ENCODE results near the gene NPHP1.
"Not testable (repeated sequence)": the region's sequence is repeated elsewhere in the genome, so short reads cannot be mapped to it uniquely, and the experiment has no call there.

The NPHP1 gene

DNA sequence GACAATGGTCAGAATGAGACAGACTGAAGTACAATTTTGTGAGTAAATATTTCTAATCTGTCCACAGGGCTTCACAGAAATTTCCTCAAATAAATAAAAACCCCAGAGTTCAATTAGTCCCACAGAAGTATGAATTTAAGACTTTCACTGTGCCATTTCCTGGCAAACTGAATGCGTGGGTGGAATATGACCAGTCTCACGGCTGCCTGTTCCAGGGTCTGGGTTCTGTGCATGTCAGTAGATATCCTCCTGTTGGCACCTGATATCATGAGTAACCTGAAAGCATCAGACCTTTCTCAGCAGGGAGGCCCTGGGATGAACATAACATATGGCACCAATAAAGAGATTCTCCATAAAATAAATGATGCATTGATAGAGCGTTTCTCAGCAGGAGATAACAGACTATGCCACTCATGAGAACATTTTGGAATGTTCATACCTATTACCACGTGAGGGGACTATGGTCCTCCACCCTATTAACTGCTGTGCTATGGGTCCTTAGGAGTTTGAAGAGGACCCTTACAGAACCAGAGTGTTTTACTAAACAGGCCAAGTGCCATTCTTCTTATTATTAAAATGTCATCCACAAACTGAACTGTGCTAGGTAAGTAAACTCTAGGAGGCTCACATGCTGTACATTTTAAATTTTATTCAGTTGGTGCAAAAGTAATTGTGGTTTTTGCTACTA, 78.6 kb downstream of the NPHP1 start:
- no peak for DNase-seq

DNA sequence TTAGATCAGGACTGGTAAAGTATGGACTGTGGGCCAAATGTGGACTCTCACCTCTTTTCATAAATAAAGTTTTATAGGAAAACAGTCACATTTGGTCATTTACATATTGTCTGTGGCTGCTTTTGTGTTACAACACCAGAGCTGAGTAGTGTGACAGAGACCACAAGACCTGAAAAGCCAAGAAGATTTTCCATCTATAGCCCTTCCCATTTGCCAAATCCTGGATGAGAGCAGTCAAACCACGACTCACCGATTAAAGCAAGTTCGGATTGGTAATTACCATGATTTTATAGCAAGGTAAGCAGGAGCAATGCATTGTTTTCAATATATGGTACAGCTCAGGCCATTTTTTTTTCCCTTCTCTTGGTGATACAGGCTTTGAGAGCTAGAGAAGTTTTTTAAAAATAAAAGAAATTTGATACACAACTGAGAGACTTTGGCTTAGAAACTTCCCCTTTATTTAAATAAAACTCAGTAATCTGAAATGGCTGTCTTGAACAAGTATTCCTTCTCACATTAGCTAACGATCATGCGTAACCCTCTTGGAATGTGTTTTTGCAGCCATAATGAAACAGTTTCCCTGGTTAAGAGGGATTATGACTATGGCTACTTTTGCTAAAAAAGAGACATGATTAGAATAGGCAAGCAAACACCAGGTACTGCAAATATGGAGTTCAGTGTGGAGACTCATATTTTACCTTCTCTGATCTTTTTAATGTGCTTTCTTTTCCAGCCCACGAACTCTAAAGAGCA, 79.7 kb downstream of the NPHP1 start:
- DNase-seq, result no peak

DNA sequence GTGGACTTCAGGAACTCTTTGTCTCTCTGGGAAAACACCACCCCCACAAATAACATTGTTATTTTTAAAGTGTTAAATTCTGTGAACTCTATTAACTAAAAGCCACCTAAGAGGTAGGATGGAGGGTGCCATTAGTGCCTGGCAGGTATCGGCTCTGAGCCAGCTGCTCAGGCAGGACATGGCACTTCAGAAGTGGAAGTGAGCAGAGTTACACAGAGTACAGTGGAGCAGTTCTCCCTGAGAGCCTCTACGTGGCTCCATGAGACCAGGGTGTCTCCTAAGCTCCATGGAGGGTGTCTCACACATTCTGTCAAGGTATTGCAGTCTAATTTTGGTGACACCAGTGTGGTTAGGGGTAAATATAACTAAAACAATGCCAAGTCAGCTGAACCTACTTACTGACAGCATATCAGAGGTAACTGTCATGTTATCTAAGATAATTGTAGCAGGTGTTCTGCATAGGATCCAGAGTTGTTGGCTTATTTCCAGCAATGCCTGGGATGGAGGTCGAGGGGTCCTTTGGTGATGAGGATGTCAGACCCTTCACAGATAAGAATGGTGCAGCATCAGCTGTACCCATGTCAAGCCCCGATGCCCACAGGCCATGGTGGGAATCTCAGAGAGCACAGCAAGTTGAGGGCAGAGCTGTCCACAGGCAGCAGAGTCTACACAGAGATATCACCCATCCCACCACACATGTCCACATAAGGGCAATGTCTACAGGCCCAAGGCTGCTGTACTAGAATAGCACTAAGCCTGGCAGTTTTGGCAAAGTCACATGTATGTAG, 80.6 kb downstream of the NPHP1 start:
- no peak for DNase-seq

DNA sequence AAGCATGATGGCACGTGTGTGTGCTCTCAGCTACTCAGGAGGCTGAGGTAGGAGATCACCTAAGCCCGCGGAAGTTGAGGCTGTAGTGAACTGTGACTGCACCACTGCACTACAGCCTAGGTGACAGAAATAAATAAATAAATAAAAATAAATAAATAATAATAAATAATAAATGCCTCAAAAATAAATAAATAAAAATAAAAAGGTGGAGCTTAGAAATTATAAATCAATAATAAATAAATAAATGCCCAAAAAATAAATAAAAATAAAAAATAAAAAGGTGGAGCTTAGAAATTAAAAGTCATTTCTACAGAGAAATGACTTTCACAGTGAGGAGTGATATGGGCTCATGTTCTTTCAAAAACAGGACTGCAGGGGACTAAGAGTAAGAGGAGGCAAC, 83.2 kb downstream of the NPHP1 start:
- DNase-seq, result no peak

DNA sequence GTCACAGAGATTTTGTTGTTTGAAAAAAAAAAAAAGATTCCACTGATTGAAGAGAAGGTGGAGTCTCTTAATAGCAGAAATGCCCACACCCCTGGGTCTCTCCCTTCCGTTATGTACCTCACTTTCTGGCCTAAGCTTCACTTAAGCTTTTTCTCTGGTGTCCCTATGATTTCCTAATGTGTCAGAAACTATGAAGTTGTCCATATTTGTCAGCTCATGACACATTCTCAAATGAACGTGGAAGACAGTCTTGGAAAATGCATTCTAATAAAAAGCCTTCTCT, 83.8 kb downstream of the NPHP1 start:
- no peak for DNase-seq

DNA sequence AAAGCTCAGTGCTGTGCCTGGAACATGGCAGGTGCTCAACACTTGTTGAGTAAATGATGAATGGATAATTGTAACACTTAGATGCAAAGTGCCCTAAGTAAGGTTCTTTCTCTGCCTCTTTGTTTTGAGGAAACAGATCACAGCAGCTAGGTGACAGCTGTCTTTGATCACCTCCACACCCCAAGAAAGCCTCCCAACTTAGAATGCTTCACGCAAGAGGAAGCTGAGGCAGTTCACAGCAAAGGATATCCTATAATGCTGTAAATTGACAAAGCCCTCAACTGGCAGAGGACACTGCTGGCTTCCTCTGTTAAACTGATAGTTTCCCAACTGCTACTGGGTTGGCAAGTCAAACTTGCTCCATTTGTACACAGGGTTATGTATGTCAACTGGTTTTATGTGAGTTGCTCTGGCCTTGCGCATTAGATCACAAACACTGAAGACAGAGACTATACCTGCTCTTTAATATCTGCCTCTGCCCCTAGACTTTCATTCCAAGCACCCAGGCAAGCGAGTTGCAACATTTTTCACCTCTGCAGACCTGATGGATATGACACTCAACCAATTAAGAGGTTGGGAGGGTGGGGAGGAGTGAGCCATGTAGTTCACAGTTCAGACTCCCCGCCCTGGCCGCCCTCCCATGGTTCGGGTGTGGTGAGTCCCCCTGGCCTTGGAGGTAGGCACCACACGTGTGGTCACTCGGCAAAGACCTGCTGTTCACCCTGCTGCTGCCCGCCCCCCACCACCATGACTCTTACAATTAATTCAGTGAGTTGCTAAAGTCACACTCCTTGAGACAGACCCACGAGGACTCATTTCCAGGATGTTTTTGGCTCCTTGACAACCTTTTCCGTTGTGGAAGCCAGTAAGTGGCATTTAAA, 84.4 kb downstream of the NPHP1 start:
- DNase-seq, result no peak

DNA sequence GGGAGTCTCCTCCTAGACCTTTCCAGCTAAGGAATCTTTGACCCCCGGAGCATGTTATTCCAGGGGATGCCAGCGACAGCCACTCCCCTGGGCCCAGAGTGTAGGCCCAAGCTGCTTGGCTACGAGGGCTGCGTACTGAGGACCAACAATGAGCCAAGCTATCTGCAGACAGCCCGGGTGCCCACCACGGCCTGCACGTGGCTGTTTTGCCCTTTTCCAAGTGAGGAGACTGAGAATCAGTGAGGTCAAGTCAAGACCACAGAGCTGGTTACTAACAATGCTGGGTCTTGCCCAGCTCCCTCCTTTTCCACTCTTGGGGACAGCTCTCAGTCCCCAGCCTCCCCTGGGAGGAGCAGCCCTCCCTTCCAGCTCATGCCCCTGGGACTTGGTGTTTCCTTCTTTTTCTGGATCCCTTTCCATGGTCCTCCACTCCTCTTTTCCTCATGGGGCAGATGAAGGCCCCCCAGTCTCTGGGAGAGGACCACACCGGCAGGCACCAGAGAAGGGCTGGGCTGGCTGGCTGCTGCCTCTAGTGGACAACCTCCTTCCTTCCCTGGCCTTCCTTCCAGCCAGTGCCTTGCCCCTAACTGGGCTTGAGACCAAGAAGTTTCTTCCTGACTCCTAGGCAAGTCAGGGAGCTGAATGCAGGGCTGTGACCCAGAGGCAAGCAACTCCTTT, 88.6 kb downstream of the NPHP1 start:
- DNase-seq, result no peak

DNA sequence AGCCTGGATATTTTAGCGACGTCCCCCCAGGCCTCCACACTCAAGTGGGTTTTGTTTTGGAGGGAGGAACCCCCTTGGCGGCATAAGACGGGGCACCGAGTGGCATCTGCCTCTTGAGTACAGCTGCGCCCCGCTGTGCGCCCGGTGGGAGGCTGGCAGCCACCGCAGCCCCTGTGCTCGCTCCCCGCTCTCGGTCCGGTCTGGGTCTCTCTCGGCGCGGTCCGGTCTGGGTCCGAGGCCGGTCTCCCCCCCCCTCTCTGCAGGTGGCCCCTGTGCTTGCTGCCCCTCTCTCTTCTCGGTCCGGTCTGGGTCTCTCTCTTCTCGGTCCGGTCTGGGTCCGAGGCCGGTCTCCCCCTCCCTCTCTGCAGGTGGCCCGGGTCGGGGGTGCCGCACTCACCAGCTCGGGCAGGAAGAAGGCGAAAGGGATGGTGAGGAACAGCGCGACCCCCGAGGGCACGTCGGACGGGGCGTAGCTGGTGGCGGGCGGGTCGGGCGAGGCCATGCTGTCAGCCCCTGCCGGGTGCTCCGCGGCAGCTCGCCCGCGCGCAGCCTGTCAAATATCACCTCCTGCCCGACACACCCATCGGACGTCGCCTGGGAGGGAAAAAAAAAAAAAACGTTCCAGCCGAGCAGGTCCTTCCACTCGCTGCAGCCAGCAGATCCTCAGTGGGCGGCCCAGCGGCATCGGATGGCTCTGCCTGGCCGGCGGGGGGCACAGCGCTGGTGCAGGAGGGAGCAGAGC, 89.4 kb downstream of the NPHP1 start, which contains the start of gene MALL:
Gene MALL (minus strand): TSS at position 532 of the 742 bp plus-strand sequence. CDS start 30 bp downstream, at position 502.
- no peak for DNase-seq

DNA sequence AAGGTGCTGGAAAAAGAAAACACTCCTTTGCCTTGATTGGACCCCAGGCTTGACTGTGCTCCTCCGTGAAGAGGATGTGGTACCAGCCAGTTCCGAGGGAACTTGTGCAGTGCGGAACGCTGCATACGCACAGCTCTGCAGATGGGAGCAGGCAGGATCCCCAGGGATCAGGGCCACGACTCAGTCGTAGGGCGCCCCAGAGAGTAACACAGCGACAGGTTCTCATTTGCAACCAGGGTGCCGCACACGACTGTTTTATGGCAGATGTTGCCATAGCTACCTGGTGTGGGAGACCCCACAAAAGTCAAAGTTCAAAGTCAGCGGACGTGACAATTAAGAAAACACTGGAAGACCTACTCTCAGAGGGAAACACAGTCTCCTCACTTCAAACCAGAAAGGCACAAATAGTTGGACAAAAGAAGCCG, 90.0 kb downstream of the NPHP1 start:
- no peak for DNase-seq

DNA sequence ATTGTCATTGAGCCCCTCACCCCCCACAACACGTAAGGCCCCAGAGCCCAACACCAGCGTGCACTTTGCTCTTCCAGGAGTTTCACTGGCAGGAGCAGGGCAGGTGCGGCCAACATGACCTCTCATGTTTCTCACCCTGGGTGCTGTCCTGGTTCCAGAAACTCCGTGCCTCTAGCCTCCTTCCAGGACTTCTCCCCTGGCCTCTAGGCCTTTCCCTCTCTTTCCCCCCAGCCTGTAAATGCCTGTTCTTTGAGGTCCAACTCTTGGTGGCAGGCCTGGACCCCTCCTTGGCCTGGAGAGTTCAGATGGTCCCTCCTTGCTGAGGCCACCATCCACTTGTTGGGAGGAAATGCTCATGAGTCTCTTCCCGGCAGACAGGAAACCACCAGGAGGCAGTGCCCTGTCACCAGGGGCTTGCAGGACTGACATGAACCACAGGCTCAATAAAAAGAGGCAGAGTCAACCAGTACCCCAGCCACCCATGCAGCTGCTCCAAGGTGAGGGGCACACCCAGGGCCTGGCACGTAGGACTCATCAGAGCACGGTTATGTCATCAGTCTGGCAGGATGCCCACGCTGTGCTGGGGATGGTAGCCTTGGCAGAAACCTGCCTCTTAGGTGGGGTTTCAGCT, 90.7 kb downstream of the NPHP1 start:
- DNase-seq, result no peak

DNA sequence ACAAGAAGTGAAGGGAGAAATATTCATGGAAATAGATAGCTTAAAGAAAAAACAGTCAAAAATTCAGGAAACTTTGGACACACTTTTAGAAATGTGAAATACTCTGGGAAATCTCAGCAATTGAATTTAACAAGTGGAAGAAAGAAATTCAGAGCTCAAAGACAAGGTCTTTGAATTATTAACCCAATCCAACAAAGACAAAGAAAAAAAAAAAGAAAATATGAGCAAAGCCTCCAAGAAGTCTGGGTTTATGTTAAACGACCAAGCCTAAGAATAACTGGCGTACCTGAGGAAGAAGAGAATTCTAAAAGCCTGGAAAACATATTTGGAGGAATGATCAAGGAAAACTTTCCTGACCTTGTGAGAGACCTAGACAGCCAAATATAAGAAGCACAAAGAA, 96.5 kb downstream of the NPHP1 start:
- DNase-seq, result not testable (repeated sequence)

DNA sequence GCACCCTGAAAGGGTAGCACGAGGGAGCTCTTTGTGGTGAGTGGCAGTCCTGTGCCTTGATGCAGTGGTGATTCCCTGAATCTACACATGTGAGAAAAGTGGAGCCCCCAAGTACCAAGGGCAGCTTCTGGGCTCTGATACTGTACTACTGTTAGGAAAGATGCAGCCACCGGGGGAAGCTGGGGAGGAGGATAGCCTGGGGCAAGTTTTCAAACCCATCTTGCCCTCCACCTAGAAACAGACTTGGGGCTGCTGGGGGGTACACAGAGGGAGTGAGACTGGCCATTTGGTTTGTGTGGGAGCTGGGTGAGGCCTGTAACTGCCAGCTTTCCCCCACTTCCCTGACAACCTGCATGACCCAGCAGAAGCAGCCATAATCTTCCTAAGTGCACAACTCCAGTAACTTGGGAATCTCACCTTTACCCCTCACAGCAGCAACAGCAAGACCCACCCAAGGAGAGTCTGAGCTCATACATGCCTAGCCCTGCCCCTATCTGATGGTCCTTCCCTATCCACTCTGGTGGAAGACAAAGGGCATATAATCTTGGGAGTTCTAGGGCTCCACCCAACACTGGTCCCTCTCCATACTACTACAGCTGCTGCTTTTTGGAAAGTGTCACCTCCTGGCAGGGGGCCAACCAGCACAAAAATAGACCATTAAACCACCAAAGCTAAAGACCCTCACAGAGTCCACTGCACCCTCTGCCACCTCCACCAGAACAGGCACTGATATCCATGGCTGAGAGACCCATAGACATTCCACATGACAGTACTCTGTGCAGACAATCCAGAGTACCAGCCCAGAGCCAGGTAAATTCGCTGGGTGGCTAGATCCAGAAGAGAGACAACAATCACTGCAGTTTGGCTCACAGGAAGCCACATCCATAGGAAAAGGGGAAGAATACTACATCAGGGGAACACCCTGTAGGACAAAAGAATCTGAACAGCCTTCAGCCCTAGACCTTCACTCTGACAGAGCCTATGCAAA, 97.4 kb downstream of the NPHP1 start:
- no peak for DNase-seq

DNA sequence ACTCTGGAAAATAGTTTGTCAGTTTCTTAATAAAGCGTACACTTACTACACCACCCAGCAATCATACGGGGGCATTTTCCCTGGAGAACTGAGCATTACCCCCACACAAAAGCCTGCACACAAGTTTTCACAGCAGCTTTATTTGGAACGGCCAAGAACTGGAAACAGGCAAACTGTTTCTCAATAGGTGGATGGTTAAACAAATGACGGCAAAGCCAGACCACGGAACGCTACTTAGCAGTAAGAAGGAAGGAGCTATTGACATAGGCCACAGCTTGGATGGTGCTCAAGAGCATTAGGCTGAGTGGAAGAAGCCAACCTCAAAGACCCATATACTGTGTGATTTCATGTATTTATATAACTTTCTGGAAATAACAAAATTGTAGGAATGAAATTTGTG, 98.2 kb downstream of the NPHP1 start:
- no peak for DNase-seq

DNA sequence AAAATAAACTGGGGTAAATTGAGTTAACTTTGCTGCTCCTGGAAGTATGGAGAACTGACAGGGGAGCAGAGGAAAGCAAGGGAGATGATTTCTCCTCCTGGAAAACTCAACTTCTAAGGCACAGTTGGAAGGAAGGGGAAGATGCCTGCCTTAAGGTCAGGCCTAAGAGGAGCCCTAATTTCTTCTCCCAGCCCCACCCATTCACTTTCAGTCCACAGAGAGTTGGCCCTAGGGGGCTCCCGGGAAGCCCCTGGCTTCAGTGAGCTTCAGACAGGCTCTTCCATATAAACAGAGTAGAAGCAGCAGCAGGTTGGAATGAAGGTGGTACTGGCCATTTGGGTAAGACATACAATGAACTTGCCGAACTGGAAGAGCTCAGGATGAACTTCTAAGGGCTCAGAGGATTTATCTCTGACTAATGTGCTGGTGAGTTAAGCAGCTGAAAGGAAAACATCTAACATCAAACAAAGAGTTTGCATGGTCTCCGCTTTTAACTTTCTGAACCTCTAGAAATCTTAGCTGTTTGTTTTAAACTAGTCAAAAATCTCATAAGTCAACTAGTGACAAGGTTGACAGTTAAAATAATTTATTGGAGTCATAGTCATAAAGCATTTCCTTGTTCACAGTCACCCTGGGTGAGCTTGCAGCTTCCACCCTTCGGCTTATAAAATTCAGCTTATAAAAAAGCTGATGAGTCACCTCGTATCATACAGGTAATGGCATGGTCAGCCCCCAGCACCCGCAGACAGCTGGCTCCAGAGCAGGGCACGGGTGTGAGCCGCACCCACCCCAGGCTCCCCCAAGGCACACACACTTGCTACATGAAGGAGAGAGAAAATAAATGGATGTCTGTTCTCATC, 99.0 kb downstream of the NPHP1 start:
- DNase-seq, result no peak

DNA sequence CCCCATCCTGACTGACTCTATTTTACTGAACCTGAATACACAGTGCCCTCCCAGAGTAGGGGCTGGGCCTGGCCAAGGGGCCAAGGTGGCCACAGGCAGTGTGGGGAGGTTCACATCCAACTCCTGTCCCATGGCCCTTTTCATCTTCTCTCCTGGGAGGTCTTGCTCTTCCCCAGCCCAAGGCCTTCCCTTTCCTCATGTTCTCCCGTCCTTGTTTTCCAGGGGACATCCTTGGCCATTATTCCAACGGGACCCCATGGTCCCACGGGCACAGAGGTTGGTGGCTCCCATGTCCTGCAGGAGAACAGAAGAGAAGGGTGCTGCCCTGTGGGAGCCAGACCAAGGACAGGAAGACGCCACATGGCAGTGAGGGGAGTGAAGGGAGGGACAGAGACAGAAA, 99.6 kb downstream of the NPHP1 start:
- no peak for DNase-seq

DNA sequence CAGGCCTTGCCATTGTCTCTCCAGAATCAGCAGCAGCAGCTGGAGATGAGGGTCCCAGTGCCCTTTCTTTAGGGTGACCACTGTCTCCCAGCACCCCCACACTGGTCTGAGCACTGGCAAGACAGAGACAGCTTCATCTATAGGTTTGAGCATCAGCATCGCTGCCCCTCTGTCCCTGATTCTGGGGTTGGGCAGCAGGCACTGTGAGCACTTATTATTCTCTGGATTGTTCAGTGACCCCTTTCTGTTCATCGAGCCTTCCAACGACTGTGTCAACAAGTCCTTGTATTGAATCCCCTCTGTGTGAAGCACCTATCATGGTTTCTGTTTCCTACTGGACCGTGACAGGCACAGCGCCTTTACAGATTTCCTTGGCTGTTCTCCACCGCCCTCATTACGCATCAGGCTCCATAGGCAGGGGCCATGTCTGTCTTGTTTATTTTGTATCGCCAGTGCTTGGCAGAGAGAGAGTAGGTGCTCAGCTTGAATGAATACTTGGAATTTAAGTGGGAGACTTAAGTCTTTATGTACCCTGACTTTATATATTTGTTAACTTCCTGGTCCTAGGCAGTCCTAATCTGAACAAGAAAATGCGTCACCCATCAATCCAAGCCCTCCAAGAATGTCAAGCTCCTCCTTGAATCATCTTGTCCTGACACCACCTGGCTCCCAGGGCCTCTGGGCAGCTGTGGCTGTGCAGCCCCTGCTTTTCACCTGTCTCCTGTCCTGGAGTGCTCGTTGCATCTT, 100.6 kb downstream of the NPHP1 start:
- DNase-seq, result no peak

DNA sequence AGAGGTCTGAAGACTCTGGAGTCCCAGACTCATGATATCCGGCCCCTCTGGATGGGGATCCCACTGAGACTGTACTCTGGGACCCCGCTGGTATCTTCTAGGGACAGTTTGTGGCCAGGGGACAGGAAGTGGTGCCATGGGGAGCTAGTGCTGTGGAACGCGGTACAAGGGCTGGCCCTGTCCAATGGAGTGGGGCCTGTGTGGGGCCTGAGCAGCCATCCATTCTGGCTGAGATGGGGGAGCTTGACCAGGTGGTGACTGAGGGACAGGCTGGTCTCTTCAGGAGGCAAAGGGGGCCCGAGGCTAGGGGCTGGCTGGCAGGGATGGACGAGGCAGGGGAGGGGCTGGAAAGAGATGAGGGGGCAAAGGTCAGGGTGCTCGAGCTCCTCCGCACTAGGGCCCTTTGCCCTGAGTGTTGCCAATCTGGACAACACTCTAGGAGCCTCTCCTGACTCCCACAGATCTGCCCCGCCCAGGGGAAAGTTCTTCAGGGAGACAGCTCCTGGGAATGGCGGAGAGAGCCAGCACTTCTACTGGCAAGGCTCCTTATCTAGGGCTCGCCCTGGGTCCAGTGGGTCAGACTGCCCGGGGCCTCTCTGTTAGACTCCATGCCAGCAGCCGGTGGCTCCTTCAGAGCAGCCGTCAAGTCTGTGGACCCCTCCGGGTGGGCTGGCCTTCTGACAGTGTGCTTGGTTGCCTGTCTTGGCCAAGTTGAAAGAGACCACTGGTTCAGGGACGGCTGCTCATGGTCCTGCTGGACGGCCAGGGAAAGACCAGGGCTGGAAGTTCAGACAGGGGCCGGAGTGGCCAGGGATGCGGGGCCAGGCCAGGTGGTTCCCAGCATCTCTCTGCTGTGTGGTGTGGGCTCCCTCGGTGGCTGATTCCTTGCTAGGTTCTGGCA, 101.5 kb downstream of the NPHP1 start:
- DNase-seq, result no peak
